HepG2 (cell line): Measurements from ENCODE around the gene LGALS1. TPM values are rescaled to one million over a fixed set of nuclear protein-coding genes. Genes with fewer than 3 reads are reported as not detected.

Experiments used
- ATF7-NPFF ChIP-seq: sonication (generic); formaldehyde crosslinking; IDR thresholded peaks from 2 replicates; pipeline ENCODE4 v1.8.1; 2023; ENCODE audit warnings: mild to moderate bottlenecking, low read depth, missing genetic modification reagents, moderate library complexity
- CAMTA2 ChIP-seq: sonication (generic); formaldehyde crosslinking; IDR thresholded peaks from 2 replicates; pipeline ENCODE4 v1.4.0; 2020; ENCODE audit warnings: mild to moderate bottlenecking, missing genetic modification reagents, borderline replicate concordance
- FOXC1 ChIP-seq: sonication (generic); formaldehyde crosslinking; IDR thresholded peaks from 2 replicates; pipeline ENCODE4 v1.8.0; 2022; ENCODE audit warnings: mild to moderate bottlenecking, missing genetic modification reagents, borderline replicate concordance
- MAF1 ChIP-seq: sonication (generic); formaldehyde crosslinking; IDR thresholded peaks from 2 replicates; pipeline ENCODE4 v1.5.0; 2020; ENCODE audit warnings: missing genetic modification reagents, borderline replicate concordance
- MATR3 ChIP-seq: sonication (generic); formaldehyde crosslinking; IDR thresholded peaks from 2 replicates; pipeline ENCODE4 v1.4.0; 2020; ENCODE audit warnings: missing genetic modification reagents
- PLRG1 ChIP-seq: fragments of 450-650 bp; conservative IDR thresholded peaks from 2 replicates; pipeline ENCODE4 v1.6.1; 2016
- RNF2 ChIP-seq: fragments of 450-650 bp; conservative IDR thresholded peaks from 2 replicates; pipeline ENCODE4 v1.6.1; 2016; ENCODE audit warnings: low read depth
- SAP130 ChIP-seq: IDR thresholded peaks from 2 replicates; pipeline ENCODE4 v1.6.1; 2016; ENCODE audit warnings: low read depth
- SATB2 ChIP-seq: sonication (generic); formaldehyde crosslinking; IDR thresholded peaks from 2 replicates; pipeline ENCODE4 v1.5.0; 2020; ENCODE audit warnings: missing genetic modification reagents
- SCMH1 ChIP-seq: sonication (generic); formaldehyde crosslinking; IDR thresholded peaks from 2 replicates; pipeline ENCODE4 v1.9.0; 2021; ENCODE audit warnings: missing genetic modification reagents, mild to moderate bottlenecking, borderline replicate concordance
- SIN3A ChIP-seq: IDR thresholded peaks from 2 replicates; pipeline ENCODE4 v1.6.1; 2011; ENCODE audit warnings: low read depth, mild to moderate bottlenecking, control low read depth, low read length, borderline replicate concordance
- SIX4 ChIP-seq: sonication (generic); formaldehyde crosslinking; IDR thresholded peaks from 2 replicates; pipeline ENCODE4 v1.4.0; 2020; ENCODE audit warnings: missing genetic modification reagents
- TRIM24 ChIP-seq: sonication (generic); formaldehyde crosslinking; IDR thresholded peaks from 2 replicates; pipeline ENCODE4 v1.8.0; 2022; ENCODE audit warnings: mild to moderate bottlenecking, missing genetic modification reagents
- ZBTB44 ChIP-seq: sonication (generic); formaldehyde crosslinking; IDR thresholded peaks from 2 replicates; pipeline ENCODE4 v1.4.0; 2020; ENCODE audit warnings: missing genetic modification reagents
- ZFX ChIP-seq: sonication (generic); formaldehyde crosslinking; IDR thresholded peaks from 2 replicates; pipeline ENCODE4 v1.4.0; 2020; ENCODE audit warnings: mild to moderate bottlenecking, low read depth, missing genetic modification reagents, moderate library complexity
- ZNF160 ChIP-seq: sonication (generic); formaldehyde crosslinking; IDR thresholded peaks from 2 replicates; pipeline ENCODE4 v1.8.0; 2022; ENCODE audit warnings: mild to moderate bottlenecking, inconsistent platforms, missing genetic modification reagents
- ZNF546 ChIP-seq: sonication (generic); formaldehyde crosslinking; conservative IDR thresholded peaks from 2 replicates; pipeline ENCODE4 v1.8.1; 2023; ENCODE audit warnings: mild to moderate bottlenecking, missing genetic modification reagents
- ZNF776 ChIP-seq: sonication (generic); formaldehyde crosslinking; IDR thresholded peaks from 2 replicates; pipeline ENCODE4 v1.4.0; 2020; ENCODE audit warnings: mild to moderate bottlenecking, missing genetic modification reagents
- polyA plus RNA-seq, 8 experiments: library from polyadenylated mRNA; depleted of rRNA in 3 of 8; stranded (reverse) in 7 of 8; unstranded in 1 of 8; fragments of >200 nt; fragmentation: Illumina TruSeq in 4 of 8; extraction: Trizol in 4 of 8; gene quantifications; 2 replicates each; pipeline versions ENCODE4 v1.2.1 to v1.2.3, GENCODE V29; 2011 to 2016; ENCODE audit warnings: low read depth in 4 of 8, missing spikeins in 1 of 8, mixed read lengths in 1 of 8; ENCODE audit not compliant: insufficient read depth in 1 of 8
- total RNA-seq, 5 experiments: library from RNA; depleted of rRNA; stranded (reverse); fragments of >200 nt; fragmentation: Illumina TruSeq; extraction: Trizol; gene quantifications; 2 replicates each; pipeline ENCODE4 v1.2.3, GENCODE V29; 2016; ENCODE audit warnings: low read depth in 1 of 5
- TF ChIP-seq, protein P1 (sequence below): sonication (generic); formaldehyde crosslinking; IDR thresholded peaks from 2 replicates; pipeline ENCODE4 v1.4.0; 2020; ENCODE audit warnings: missing genetic modification reagents, borderline replicate concordance
- TF ChIP-seq, protein P2 (sequence below): sonication (generic); formaldehyde crosslinking; IDR thresholded peaks from 2 replicates; pipeline ENCODE4 v1.4.0; 2020; ENCODE audit warnings: missing genetic modification reagents
- TF ChIP-seq, protein P3 (sequence below): sonication (generic); formaldehyde crosslinking; IDR thresholded peaks from 2 replicates; pipeline ENCODE4 v1.8.0; 2022; ENCODE audit warnings: mild to moderate bottlenecking, missing genetic modification reagents

Gene LGALS1
- total and polyA plus RNA-seq, 2 of the 13 experiments (the other 11 are each of a cell fraction or from before 2014, with no cell fraction given) = 103 to 858 TPM

GRCh38 chr22:37633625-37634416 is 41.6 kb upstream of the LGALS1 start (continued):
- TF ChIP-seq FOXC1 = no peak
- TF ChIP-seq, protein P1, sequence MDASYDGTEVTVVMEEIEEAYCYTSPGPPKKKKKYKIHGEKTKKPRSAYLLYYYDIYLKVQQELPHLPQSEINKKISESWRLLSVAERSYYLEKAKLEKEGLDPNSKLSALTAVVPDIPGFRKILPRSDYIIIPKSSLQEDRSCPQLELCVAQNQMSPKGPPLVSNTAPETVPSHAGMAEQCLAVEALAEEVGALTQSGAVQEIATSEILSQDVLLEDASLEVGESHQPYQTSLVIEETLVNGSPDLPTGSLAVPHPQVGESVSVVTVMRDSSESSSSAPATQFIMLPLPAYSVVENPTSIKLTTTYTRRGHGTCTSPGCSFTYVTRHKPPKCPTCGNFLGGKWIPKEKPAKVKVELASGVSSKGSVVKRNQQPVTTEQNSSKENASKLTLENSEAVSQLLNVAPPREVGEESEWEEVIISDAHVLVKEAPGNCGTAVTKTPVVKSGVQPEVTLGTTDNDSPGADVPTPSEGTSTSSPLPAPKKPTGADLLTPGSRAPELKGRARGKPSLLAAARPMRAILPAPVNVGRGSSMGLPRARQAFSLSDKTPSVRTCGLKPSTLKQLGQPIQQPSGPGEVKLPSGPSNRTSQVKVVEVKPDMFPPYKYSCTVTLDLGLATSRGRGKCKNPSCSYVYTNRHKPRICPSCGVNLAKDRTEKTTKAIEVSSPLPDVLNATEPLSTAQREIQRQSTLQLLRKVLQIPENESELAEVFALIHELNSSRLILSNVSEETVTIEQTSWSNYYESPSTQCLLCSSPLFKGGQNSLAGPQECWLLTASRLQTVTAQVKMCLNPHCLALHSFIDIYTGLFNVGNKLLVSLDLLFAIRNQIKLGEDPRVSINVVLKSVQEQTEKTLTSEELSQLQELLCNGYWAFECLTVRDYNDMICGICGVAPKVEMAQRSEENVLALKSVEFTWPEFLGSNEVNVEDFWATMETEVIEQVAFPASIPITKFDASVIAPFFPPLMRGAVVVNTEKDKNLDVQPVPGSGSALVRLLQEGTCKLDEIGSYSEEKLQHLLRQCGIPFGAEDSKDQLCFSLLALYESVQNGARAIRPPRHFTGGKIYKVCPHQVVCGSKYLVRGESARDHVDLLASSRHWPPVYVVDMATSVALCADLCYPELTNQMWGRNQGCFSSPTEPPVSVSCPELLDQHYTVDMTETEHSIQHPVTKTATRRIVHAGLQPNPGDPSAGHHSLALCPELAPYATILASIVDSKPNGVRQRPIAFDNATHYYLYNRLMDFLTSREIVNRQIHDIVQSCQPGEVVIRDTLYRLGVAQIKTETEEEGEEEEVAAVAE = no peak
- TF ChIP-seq CAMTA2 = no peak
- no peak for TF ChIP-seq RNF2
- no peak for TF ChIP-seq SCMH1 (CRISPR knock-in tag)
- TF ChIP-seq MATR3 (CRISPR knock-in tag) = no peak
- TF ChIP-seq SATB2 (CRISPR knock-in tag) = no peak
- TF ChIP-seq TRIM24 (CRISPR knock-in tag) = no peak
- 0 out of 2 replicates have a peak, but pooled peaks have one; percentile 11 for TF ChIP-seq ZBTB44 (CRISPR knock-in tag)
- 0 out of 2 replicates have a peak, but pooled peaks have one; percentile 35 for TF ChIP-seq ZNF776
- no peak; the same call in 1 of the 2 replicates for TF ChIP-seq SIN3A
- TF ChIP-seq SAP130 (CRISPR knock-in tag) = peak; percentile 70
- TF ChIP-seq, protein P2, sequence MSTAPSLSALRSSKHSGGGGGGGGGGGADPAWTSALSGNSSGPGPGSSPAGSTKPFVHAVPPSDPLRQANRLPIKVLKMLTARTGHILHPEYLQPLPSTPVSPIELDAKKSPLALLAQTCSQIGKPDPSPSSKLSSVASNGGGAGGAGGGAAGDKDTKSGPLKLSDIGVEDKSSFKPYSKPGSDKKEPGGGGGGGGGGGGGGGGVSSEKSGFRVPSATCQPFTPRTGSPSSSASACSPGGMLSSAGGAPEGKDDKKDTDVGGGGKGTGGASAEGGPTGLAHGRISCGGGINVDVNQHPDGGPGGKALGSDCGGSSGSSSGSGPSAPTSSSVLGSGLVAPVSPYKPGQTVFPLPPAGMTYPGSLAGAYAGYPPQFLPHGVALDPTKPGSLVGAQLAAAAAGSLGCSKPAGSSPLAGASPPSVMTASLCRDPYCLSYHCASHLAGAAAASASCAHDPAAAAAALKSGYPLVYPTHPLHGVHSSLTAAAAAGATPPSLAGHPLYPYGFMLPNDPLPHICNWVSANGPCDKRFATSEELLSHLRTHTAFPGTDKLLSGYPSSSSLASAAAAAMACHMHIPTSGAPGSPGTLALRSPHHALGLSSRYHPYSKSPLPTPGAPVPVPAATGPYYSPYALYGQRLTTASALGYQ (CRISPR knock-in tag) = no peak
- TF ChIP-seq SIX4 = no peak
- no peak for TF ChIP-seq MAF1 (CRISPR knock-in tag)
- TF ChIP-seq ZNF160 (CRISPR knock-in tag) = no peak
- peak; percentile 88 for TF ChIP-seq ZFX (CRISPR knock-in tag)
- TF ChIP-seq ZNF546 (CRISPR knock-in tag) = peak; percentile 53; the same call in 1 of the 2 replicates
- TF ChIP-seq, protein P3, sequence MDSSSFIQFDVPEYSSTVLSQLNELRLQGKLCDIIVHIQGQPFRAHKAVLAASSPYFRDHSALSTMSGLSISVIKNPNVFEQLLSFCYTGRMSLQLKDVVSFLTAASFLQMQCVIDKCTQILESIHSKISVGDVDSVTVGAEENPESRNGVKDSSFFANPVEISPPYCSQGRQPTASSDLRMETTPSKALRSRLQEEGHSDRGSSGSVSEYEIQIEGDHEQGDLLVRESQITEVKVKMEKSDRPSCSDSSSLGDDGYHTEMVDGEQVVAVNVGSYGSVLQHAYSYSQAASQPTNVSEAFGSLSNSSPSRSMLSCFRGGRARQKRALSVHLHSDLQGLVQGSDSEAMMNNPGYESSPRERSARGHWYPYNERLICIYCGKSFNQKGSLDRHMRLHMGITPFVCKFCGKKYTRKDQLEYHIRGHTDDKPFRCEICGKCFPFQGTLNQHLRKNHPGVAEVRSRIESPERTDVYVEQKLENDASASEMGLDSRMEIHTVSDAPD (CRISPR knock-in tag) = no peak
- no peak for TF ChIP-seq PLRG1
- peak; percentile 3; the same call in 1 of the 2 replicates for TF ChIP-seq ATF7-NPFF (CRISPR knock-in tag)
